Activated naive CD8-positive, alpha-beta T cell treated with anti-CD3 and anti-CD28 coated beads for 36 hours (primary cell): ENCODE data around the gene TNRC6C. TPM values are rescaled to one million over a fixed set of nuclear protein-coding genes. Genes with fewer than 3 reads are reported as not detected.

ENCODE experiments used
- DNase-seq: peaks from one replicate; pipeline ENCODE4 v3.0.0; 2021
- H3K27ac Mint-ChIP-seq: one replicate; pipeline ENCODE4 v1.8.0; 2022; ENCODE audit warnings: mild to moderate bottlenecking, moderate library complexity, mixed read lengths
- H3K27me3 Mint-ChIP-seq: one replicate; pipeline ENCODE4 v1.8.0; 2022; ENCODE audit warnings: mild to moderate bottlenecking, mixed read lengths
- H3K36me3 Mint-ChIP-seq: one replicate; pipeline ENCODE4 v1.8.0; 2021; ENCODE audit warnings: mild to moderate bottlenecking, mixed read lengths
- H3K4me1 Mint-ChIP-seq: one replicate; pipeline ENCODE4 v1.8.0; 2021; ENCODE audit warnings: mixed read lengths
- H3K4me3 Mint-ChIP-seq: one replicate; pipeline ENCODE4 v1.8.0; 2022; ENCODE audit warnings: mild to moderate bottlenecking, moderate library complexity, mixed read lengths
- H3K9me3 Mint-ChIP-seq: one replicate; pipeline ENCODE4 v1.8.0; 2022; ENCODE audit warnings: mixed read lengths
- total RNA-seq, 2 experiments: library from RNA; stranded (reverse); gene quantifications; one replicate each; pipeline ENCODE4 v1.2.3, GENCODE V29; 2021

TNRC6C gene
- total RNA-seq, result 10 to 100 TPM; 16.2 to 19.2 TPM

GRCh38 chr17:77957857-77958715 lies at the start of gene TNRC6C:
TNRC6C (plus strand) TSS chr17:77958703; CDS start chr17:78004207, 45,504 bp downstream.
- peak; percentile 100 for DNase-seq
- Mint-ChIP-seq H3K4me1 (peaks cover 30% of the 10 kb centered on the region), H3K27ac (peak within 1 kb of the TSS; percentile 94), H3K27me3 (peaks cover 6% of the 10 kb centered on the region), H3K9me3 (no peaks in the 10 kb centered on the region), H3K36me3 (peaks cover 6% of the 10 kb centered on the region), H3K4me3 (peak within 1 kb of the TSS; percentile 95)

- Mint-ChIP-seq H3K36me3 (no peaks in the 10 kb centered on the region), H3K4me1 (no peaks in the 10 kb centered on the region), H3K9me3 (peaks cover 1% of the 10 kb centered on the region), H3K4me3 (no peak overlapping the region), H3K27ac (peak overlapping the region; percentile 50), H3K27me3 (no peaks in the 10 kb centered on the region)
- DNase-seq, result no peak
Measured at GRCh38 chr17:77909236-77909635, 49.3 kb upstream of the TNRC6C start.

GRCh38 chr17:77909816-77910215 lies 48.7 kb upstream of the TNRC6C start:
- DNase-seq, result no peak
- no peaks in the 10 kb centered on the region for H3K4me1 Mint-ChIP-seq
- H3K4me3 Mint-ChIP-seq, result no peak overlapping the region
- peaks cover 1% of the 10 kb centered on the region for H3K27me3 Mint-ChIP-seq
- H3K9me3 Mint-ChIP-seq, result peaks cover 1% of the 10 kb centered on the region
- no peaks in the 10 kb centered on the region for H3K36me3 Mint-ChIP-seq
- H3K27ac Mint-ChIP-seq, result no peak overlapping the region

GRCh38 chr17:77914385-77915254 lies 43.9 kb upstream of the TNRC6C start:
- Mint-ChIP-seq H3K27me3 (peaks cover 30% of the 10 kb centered on the region), H3K27ac (no peak overlapping the region), H3K9me3 (peaks cover 1% of the 10 kb centered on the region), H3K4me3 (no peak overlapping the region), H3K4me1 (peaks cover 15% of the 10 kb centered on the region), H3K36me3 (no peaks in the 10 kb centered on the region)
- no peak for DNase-seq

- DNase-seq, result no peak
- Mint-ChIP-seq H3K36me3 (no peaks in the 10 kb centered on the region), H3K4me1 (peaks cover 15% of the 10 kb centered on the region), H3K27ac (no peak overlapping the region), H3K4me3 (no peak overlapping the region), H3K27me3 (peaks cover 30% of the 10 kb centered on the region), H3K9me3 (no peaks in the 10 kb centered on the region)
Measured at GRCh38 chr17:77915594-77916021, 42.9 kb upstream of the TNRC6C start.

- no peaks in the 10 kb centered on the region for H3K9me3 Mint-ChIP-seq
- peaks cover 30% of the 10 kb centered on the region for H3K27me3 Mint-ChIP-seq
- H3K27ac Mint-ChIP-seq, result no peak overlapping the region
- no peak overlapping the region for H3K4me3 Mint-ChIP-seq
- DNase-seq, result no peak
- no peaks in the 10 kb centered on the region for H3K36me3 Mint-ChIP-seq
- H3K4me1 Mint-ChIP-seq, result peaks cover 15% of the 10 kb centered on the region
Measured at GRCh38 chr17:77916264-77916663, 42.2 kb upstream of the TNRC6C start.

- H3K9me3 Mint-ChIP-seq, result no peaks in the 10 kb centered on the region
- no peak for DNase-seq
- H3K27ac Mint-ChIP-seq, result no peak overlapping the region
- H3K4me1 Mint-ChIP-seq, result peaks cover 15% of the 10 kb centered on the region
- H3K27me3 Mint-ChIP-seq, result peaks cover 30% of the 10 kb centered on the region
- no peaks in the 10 kb centered on the region for H3K36me3 Mint-ChIP-seq
- H3K4me3 Mint-ChIP-seq, result no peak overlapping the region
Measured at GRCh38 chr17:77916703-77917481, 41.6 kb upstream of the TNRC6C start.

GRCh38 chr17:77919276-77919675 lies 39.2 kb upstream of the TNRC6C start:
- DNase-seq, result no peak
- Mint-ChIP-seq H3K36me3 (no peaks in the 10 kb centered on the region), H3K27me3 (peaks cover 30% of the 10 kb centered on the region), H3K27ac (no peak overlapping the region), H3K4me3 (no peak overlapping the region), H3K4me1 (peaks cover 15% of the 10 kb centered on the region), H3K9me3 (no peaks in the 10 kb centered on the region)

GRCh38 chr17:77923135-77923534 lies 35.4 kb upstream of the TNRC6C start:
- H3K27me3 Mint-ChIP-seq, result peaks cover 3% of the 10 kb centered on the region
- no peaks in the 10 kb centered on the region for H3K9me3 Mint-ChIP-seq
- DNase-seq, result no peak
- H3K36me3 Mint-ChIP-seq, result no peaks in the 10 kb centered on the region
- H3K4me3 Mint-ChIP-seq, result no peak overlapping the region
- no peak overlapping the region for H3K27ac Mint-ChIP-seq
- peaks cover 2% of the 10 kb centered on the region for H3K4me1 Mint-ChIP-seq

GRCh38 chr17:77923776-77924513 lies 34.6 kb upstream of the TNRC6C start:
- no peaks in the 10 kb centered on the region for H3K36me3 Mint-ChIP-seq
- H3K4me1 Mint-ChIP-seq, result peaks cover 3% of the 10 kb centered on the region
- no peaks in the 10 kb centered on the region for H3K9me3 Mint-ChIP-seq
- no peak overlapping the region for H3K27ac Mint-ChIP-seq
- no peaks in the 10 kb centered on the region for H3K27me3 Mint-ChIP-seq
- H3K4me3 Mint-ChIP-seq, result no peak overlapping the region
- no peak for DNase-seq

GRCh38 chr17:77924757-77925336 lies 33.7 kb upstream of the TNRC6C start:
- Mint-ChIP-seq H3K4me1 (peaks cover 9% of the 10 kb centered on the region), H3K4me3 (no peak overlapping the region)

GRCh38 chr17:77925831-77926543 lies 32.5 kb upstream of the TNRC6C start:
- H3K27ac Mint-ChIP-seq, result no peak overlapping the region
- H3K4me1 Mint-ChIP-seq, result peaks cover 9% of the 10 kb centered on the region
- H3K4me3 Mint-ChIP-seq, result no peak overlapping the region
- DNase-seq, result no peak
- no peaks in the 10 kb centered on the region for H3K9me3 Mint-ChIP-seq
- H3K27me3 Mint-ChIP-seq, result no peaks in the 10 kb centered on the region
- H3K36me3 Mint-ChIP-seq, result no peaks in the 10 kb centered on the region

More at GRCh38 chr17:77924757-77925336, 33.7 kb upstream of the TNRC6C start:
- DNase-seq, result no peak
- Mint-ChIP-seq H3K9me3 (no peaks in the 10 kb centered on the region), H3K36me3 (no peaks in the 10 kb centered on the region), H3K27ac (no peak overlapping the region), H3K27me3 (no peaks in the 10 kb centered on the region)

- Mint-ChIP-seq H3K27me3 (no peaks in the 10 kb centered on the region), H3K36me3 (no peaks in the 10 kb centered on the region), H3K4me3 (no peak overlapping the region), H3K9me3 (no peaks in the 10 kb centered on the region), H3K4me1 (peaks cover 9% of the 10 kb centered on the region), H3K27ac (no peak overlapping the region)
- DNase-seq, result no peak
Measured at GRCh38 chr17:77926981-77927380, 31.5 kb upstream of the TNRC6C start.
